H9 (cell line): ENCODE data around the gene ZNF775. TPM values are rescaled to one million over a fixed set of nuclear protein-coding genes. Genes with fewer than 3 reads are reported as not detected.

Experiments used
- DNase-seq: peaks from one replicate; pipeline ENCODE4 v3.0.0-alpha.2; 2017
- H2AFZ ChIP-seq: one replicate; pipeline ENCODE4 v1.6.1; 2013; ENCODE audit warnings: mild to moderate bottlenecking, low read length, control low read depth, moderate library complexity
- H2AK5ac ChIP-seq: 2 replicates; pipeline ENCODE4 v1.6.1; 2013; ENCODE audit warnings: low read length, control low read depth, mixed read lengths; ENCODE audit not compliant: insufficient read length
- H2BK120ac ChIP-seq: one replicate; pipeline ENCODE4 v1.6.1; 2013; ENCODE audit warnings: low read depth, mild to moderate bottlenecking, low read length, control low read depth, inconsistent platforms; ENCODE audit not compliant: poor library complexity, severe bottlenecking
- H2BK12ac ChIP-seq: 2 replicates; pipeline ENCODE4 v1.6.1; 2013; ENCODE audit warnings: low read length, control low read depth, mixed read lengths, low read depth; ENCODE audit not compliant: insufficient read length
- H2BK15ac ChIP-seq: 2 replicates; pipeline ENCODE4 v1.6.1; 2013; ENCODE audit warnings: low read depth, low read length, control low read depth
- H2BK20ac ChIP-seq: one replicate; pipeline ENCODE4 v1.6.1; 2013; ENCODE audit warnings: low read depth, mild to moderate bottlenecking, low read length, control low read depth, inconsistent platforms; ENCODE audit not compliant: poor library complexity, severe bottlenecking
- H2BK5ac ChIP-seq: 2 replicates; pipeline ENCODE4 v1.6.1; 2013; ENCODE audit warnings: low read length, control low read depth, mixed read lengths; ENCODE audit not compliant: insufficient read length
- H3K14ac ChIP-seq: 2 replicates; pipeline ENCODE4 v1.6.1; 2013; ENCODE audit warnings: low read length, control low read depth; ENCODE audit not compliant: insufficient read depth
- H3K18ac ChIP-seq: 2 replicates; pipeline ENCODE4 v1.6.1; 2013; ENCODE audit warnings: low read depth, mild to moderate bottlenecking, mixed read lengths, low read length, control low read depth; ENCODE audit not compliant: insufficient read length
- H3K23ac ChIP-seq: 2 replicates; pipeline ENCODE4 v1.6.1; 2013; ENCODE audit warnings: low read length, control low read depth, mixed read lengths, low read depth; ENCODE audit not compliant: insufficient read length
- H3K23me2 ChIP-seq: 2 replicates; pipeline ENCODE4 v1.6.1; 2013; ENCODE audit warnings: low read depth, mild to moderate bottlenecking, mixed read lengths, low read length, control low read depth; ENCODE audit not compliant: insufficient read length, poor library complexity, severe bottlenecking
- H3K27ac ChIP-seq: 2 replicates; pipeline ENCODE4 v1.5.1; 2013; ENCODE audit warnings: low read length, control low read depth, mixed read lengths, low read depth; ENCODE audit not compliant: insufficient read length
- H3K27me3 ChIP-seq: 2 replicates; pipeline ENCODE4 v1.6.1; 2013; ENCODE audit warnings: low read length, control low read depth, inconsistent platforms; ENCODE audit not compliant: insufficient read depth
- H3K4ac ChIP-seq: 2 replicates; pipeline ENCODE4 v1.6.1; 2013; ENCODE audit warnings: low read depth, mild to moderate bottlenecking, control low read depth, inconsistent platforms, low read length, moderate library complexity
- H3K4me1 ChIP-seq: 2 replicates; pipeline ENCODE4 v1.6.1; 2013; ENCODE audit warnings: low read length, control low read depth, inconsistent platforms; ENCODE audit not compliant: insufficient read depth
- H3K4me2 ChIP-seq: 2 replicates; pipeline ENCODE4 v1.6.1; 2013; ENCODE audit warnings: low read length, control low read depth, mixed read lengths; ENCODE audit not compliant: insufficient read length, insufficient read depth
- H3K56ac ChIP-seq: 2 replicates; pipeline ENCODE4 v1.6.1; 2013; ENCODE audit warnings: low read depth, mild to moderate bottlenecking, mixed read lengths, low read length, control low read depth; ENCODE audit not compliant: insufficient read length
- H3K79me1 ChIP-seq: 2 replicates; pipeline ENCODE4 v1.6.1; 2013; ENCODE audit warnings: low read depth, mild to moderate bottlenecking, moderate library complexity, low read length, control low read depth, inconsistent platforms; ENCODE audit not compliant: insufficient read depth, poor library complexity, severe bottlenecking
- H3K79me2 ChIP-seq: 2 replicates; pipeline ENCODE4 v1.6.1; 2013; ENCODE audit warnings: low read length, control low read depth, inconsistent platforms; ENCODE audit not compliant: insufficient read depth
- H3K9ac ChIP-seq: 2 replicates; pipeline ENCODE4 v1.6.1; 2013; ENCODE audit warnings: low read length, control low read depth, mixed read lengths; ENCODE audit not compliant: insufficient read length; ENCODE audit errors: extremely low read depth
- H3K9me3 ChIP-seq: one replicate; pipeline ENCODE4 v1.6.1; 2013; ENCODE audit warnings: low read depth, low read length, inconsistent platforms; ENCODE audit not compliant: control insufficient read depth
- H3T11ph ChIP-seq: one replicate; pipeline ENCODE4 v1.6.1; 2013; ENCODE audit warnings: mild to moderate bottlenecking, low read length, control low read depth, inconsistent platforms
- H4K20me1 ChIP-seq: one replicate; pipeline ENCODE4 v1.6.1; 2013; ENCODE audit not compliant: control insufficient read depth, insufficient read length, insufficient read depth
- H4K5ac ChIP-seq: 2 replicates; pipeline ENCODE4 v1.6.1; 2013; ENCODE audit warnings: low read depth, mild to moderate bottlenecking, mixed read lengths, low read length, control low read depth; ENCODE audit not compliant: insufficient read length
- H4K8ac ChIP-seq: replicated peaks from 2 replicates; pipeline ENCODE4 v1.6.1; 2013; ENCODE audit warnings: low read length, control low read depth, mixed read lengths, low read depth; ENCODE audit not compliant: insufficient read length
- H4K91ac ChIP-seq: 2 replicates; pipeline ENCODE4 v1.6.1; 2013; ENCODE audit warnings: low read depth, mild to moderate bottlenecking, moderate library complexity, mixed read lengths, low read length, control low read depth; ENCODE audit not compliant: insufficient read length
- H3K27ac Mint-ChIP-seq, 3 experiments: 2 replicates in 2 of 3; 3 replicates in 1 of 3; pipeline ENCODE4 v1.8.0; 2020 to 2021; ENCODE audit warnings: mixed read lengths in 3 of 3, mild to moderate bottlenecking in 1 of 3, moderate library complexity in 1 of 3
- H3K27me3 Mint-ChIP-seq: 2 replicates; pipeline ENCODE4 v1.8.0; 2021; ENCODE audit warnings: low read depth, mild to moderate bottlenecking, moderate library complexity, mixed read lengths
- H3K36me3 Mint-ChIP-seq, 3 experiments: 2 replicates in 2 of 3; 3 replicates in 1 of 3; pipeline ENCODE4 v1.8.0; 2020 to 2021; ENCODE audit warnings: low read depth in 3 of 3, mixed read lengths in 3 of 3; ENCODE audit not compliant: insufficient read depth in 1 of 3
- H3K4me1 Mint-ChIP-seq, 2 experiments: 2 replicates each; pipeline ENCODE4 v1.8.0; 2020; ENCODE audit warnings: mixed read lengths in 2 of 2
- H3K4me3 Mint-ChIP-seq, 2 experiments: 2 replicates in 1 of 2; 3 replicates in 1 of 2; pipeline ENCODE4 v1.8.0; 2020 to 2021; ENCODE audit warnings: mild to moderate bottlenecking in 2 of 2, mixed read lengths in 2 of 2, moderate library complexity in 1 of 2
- H3K9me3 Mint-ChIP-seq, 2 experiments: 2 replicates in 1 of 2; 3 replicates in 1 of 2; pipeline ENCODE4 v1.8.0; 2020; ENCODE audit warnings: mild to moderate bottlenecking in 2 of 2, mixed read lengths in 2 of 2, moderate library complexity in 1 of 2
- CTCF ChIP-seq: fragments of 200-600 bp; sonication (generic); conservative IDR thresholded peaks from 3 replicates; pipeline ENCODE4 v1.8.0; 2021; ENCODE audit warnings: antibody characterized with exemption, mild to moderate bottlenecking
- WGBS: extraction: QIAGEN DNeasy Blood & Tissue Kit; methylation state at CpG from one replicate; pipeline ENCODE4 v1.1.7; 2013; ENCODE audit warnings: missing lambda C conversion rate, low lambda C conversion rate, mixed read lengths; ENCODE audit not compliant: insufficient read length; ENCODE audit errors: extremely low coverage; 5-methylcytosine and 5-hydroxymethylcytosine counted together
- total RNA-seq: library from RNA; stranded (reverse); gene quantifications from 2 replicates; pipeline ENCODE4 v1.2.1, GENCODE V29; 2021

ZNF775 gene
- total RNA-seq, 1 experiment from 2014 or later, result 10.5 TPM

- no peak overlapping the region for H2AK5ac ChIP-seq
- H2BK12ac ChIP-seq, result no peak overlapping the region
- H2BK15ac ChIP-seq, result no peak overlapping the region
- no peak overlapping the region for H4K91ac ChIP-seq
- H3K14ac ChIP-seq, result no peak overlapping the region; the same call in 1 of the 2 replicates
- H4K20me1 ChIP-seq, result no peaks in the 10 kb centered on the region
- no peak overlapping the region for H2BK120ac ChIP-seq
- no peak overlapping the region for H2AFZ ChIP-seq
- no peak overlapping the region for H3T11ph ChIP-seq
- no peak overlapping the region for H3K56ac ChIP-seq
- no peak overlapping the region for H4K8ac ChIP-seq
- H3K4me1 Mint-ChIP-seq, result peaks cover 76 to 84% of the 10 kb centered on the region in 2 experiments
- H3K36me3 Mint-ChIP-seq, result peaks cover 5 to 10% (median 10%) of the 10 kb centered on the region in 3 experiments; a peak in 6 of 7 replicates
- DNase-seq, result no peak
- no peaks in the 10 kb centered on the region for H3K27me3 ChIP-seq
- peaks cover 11% of the 10 kb centered on the region for H3K23me2 ChIP-seq
- H3K79me1 ChIP-seq, result no peaks in the 10 kb centered on the region
- no peak overlapping the region for H3K4ac ChIP-seq
- no peak overlapping the region for H3K27ac ChIP-seq
- peaks cover 9% of the 10 kb centered on the region; the same call in 1 of the 2 replicates for H3K79me2 ChIP-seq
- H3K4me2 ChIP-seq, result peak overlapping the region; percentile 83
- peak overlapping the region; percentile 87 to 95 for H3K4me3 Mint-ChIP-seq
- no peak for TF ChIP-seq CTCF
- H3K9me3 Mint-ChIP-seq, result no peaks in the 10 kb centered on the region
- no CpG with 5 or more reads among the region's 11 CpGs for WGBS
- H3K27me3 Mint-ChIP-seq, result no peaks in the 10 kb centered on the region
- H2BK5ac ChIP-seq, result no peak overlapping the region
- H2BK20ac ChIP-seq, result no peak overlapping the region
- H3K23ac ChIP-seq, result no peak overlapping the region
- H3K4me1 ChIP-seq, result peaks cover 22% of the 10 kb centered on the region
- peak overlapping the region; percentile 79 to 97 (median 80) for H3K27ac Mint-ChIP-seq
- H3K9me3 ChIP-seq, result no peaks in the 10 kb centered on the region
- no peak overlapping the region for H3K18ac ChIP-seq
- H3K9ac ChIP-seq, result peak overlapping the region; percentile 28
- no peak overlapping the region for H4K5ac ChIP-seq
Observed at GRCh38 chr7:150380463-150380862, 1.3 kb downstream of the ZNF775 start.
